Keratinocyte (primary cell): ENCODE data around the gene ACSM3. TPM values are rescaled to one million over a fixed set of nuclear protein-coding genes. Genes with fewer than 3 reads are reported as not detected.

ENCODE experiments used
- DNase-seq: peaks from one replicate; pipeline ENCODE4 v3.0.0-alpha.2; 2011; ENCODE audit warnings: low read depth, missing footprints, low spot score
- FAIRE-seq: peaks from 2 replicates; lab custom pipeline; 2011; peaks lifted over from hg19 to GRCh38; lab: Jason Lieb, UNC
- H2AFZ ChIP-seq: 2 replicates; pipeline ENCODE4 v1.6.0; 2012; ENCODE audit warnings: low read length, control low read depth, inconsistent platforms; ENCODE audit not compliant: control insufficient read depth
- H3K27ac ChIP-seq: 2 replicates; pipeline ENCODE4 v1.5.1; 2011; ENCODE audit warnings: low read length; ENCODE audit not compliant: control insufficient read depth, insufficient read depth
- H3K27me3 ChIP-seq: 3 replicates; pipeline ENCODE4 v1.6.0; 2011; ENCODE audit warnings: low read length; ENCODE audit not compliant: control insufficient read depth, insufficient read depth; ENCODE audit errors: extremely low read depth
- H3K36me3 ChIP-seq, 2 experiments: 2 replicates in 1 of 2; 3 replicates in 1 of 2; pipeline ENCODE4 v1.5.1; 2011; ENCODE audit warnings: low read length in 2 of 2, mild to moderate bottlenecking in 1 of 2; ENCODE audit not compliant: control insufficient read depth in 2 of 2, insufficient read depth in 2 of 2; ENCODE audit errors: extremely low read depth in 1 of 2
- H3K4me1 ChIP-seq: 3 replicates; pipeline ENCODE4 v1.5.1; 2011; ENCODE audit warnings: low read length; ENCODE audit not compliant: control insufficient read depth, insufficient read depth; ENCODE audit errors: extremely low read depth
- H3K4me2 ChIP-seq: 3 replicates; pipeline ENCODE4 v1.6.0; 2011; ENCODE audit warnings: low read depth, low read length; ENCODE audit not compliant: control insufficient read depth, insufficient read depth; ENCODE audit errors: extremely low read depth
- H3K4me3 ChIP-seq, 3 experiments: fragments of 200-600 bp in 1 of 3; sonication (generic) in 1 of 3; 2 replicates in 2 of 3; 3 replicates in 1 of 3; pipeline ENCODE4 v1.5.1; 2011 to 2016; ENCODE audit warnings: low read length in 3 of 3, mild to moderate bottlenecking in 3 of 3, control low read depth in 2 of 3, inconsistent platforms in 1 of 3, low read depth in 1 of 3, mixed read lengths in 1 of 3, mixed run types in 1 of 3, moderate library complexity in 1 of 3; ENCODE audit not compliant: control insufficient read depth in 2 of 3, insufficient read depth in 2 of 3; ENCODE audit errors: extremely low read depth in 1 of 3
- H3K79me2 ChIP-seq: 2 replicates; pipeline ENCODE4 v1.6.0; 2012; ENCODE audit warnings: low read length; ENCODE audit not compliant: control insufficient read depth, insufficient read depth
- H3K9ac ChIP-seq: 3 replicates; pipeline ENCODE4 v1.6.0; 2011; ENCODE audit warnings: low read length; ENCODE audit not compliant: control insufficient read depth, insufficient read depth; ENCODE audit errors: extremely low read depth
- H3K9me1 ChIP-seq: 3 replicates; pipeline ENCODE4 v1.6.0; 2011; ENCODE audit warnings: low read length; ENCODE audit not compliant: control insufficient read depth, insufficient read depth; ENCODE audit errors: extremely low read depth
- H3K9me3 ChIP-seq: 2 replicates; pipeline ENCODE4 v1.5.1; 2012; ENCODE audit warnings: low read depth, low read length; ENCODE audit not compliant: control insufficient read depth
- H4K20me1 ChIP-seq: 3 replicates; pipeline ENCODE4 v1.6.0; 2011; ENCODE audit warnings: low read length; ENCODE audit not compliant: control insufficient read depth, insufficient read depth; ENCODE audit errors: extremely low read depth
- EZH2 ChIP-seq: IDR thresholded peaks from one replicate; pipeline ENCODE4 v1.6.1; 2012; ENCODE audit warnings: inconsistent platforms, mild to moderate bottlenecking, low read length, moderate library complexity
- dilution Hi-C: fragments of 300-500 bp; cut with MboI; formaldehyde crosslinking; loops from one replicate; pipeline ENCODE4 v1.7.0; 2020; ENCODE audit warnings: low sequenced_read_pairs; ENCODE audit not compliant: extremely low pct_ligation_motif_present
- polyA plus RNA-seq, 5 experiments: library from polyadenylated mRNA; depleted of rRNA in 3 of 5; stranded (reverse) in 3 of 5; stranded (forward) in 1 of 5; unstranded in 1 of 5; fragments of >200 nt; gene quantifications; 1 replicate in 1 of 5; 2 replicates in 3 of 5; 3 replicates in 1 of 5; pipeline versions ENCODE4 v1.2.1 to v1.2.3, GENCODE V29; 2011 to 2012; ENCODE audit warnings: missing spikeins in 2 of 5, low read depth in 1 of 5, low replicate concordance in 1 of 5
- TF ChIP-seq, protein P1 (sequence below), 3 experiments: IDR thresholded peaks in 1 of 3; conservative IDR thresholded peaks in 1 of 3; optimal IDR thresholded peaks in 1 of 3; 2 replicates in 2 of 3; 3 replicates in 1 of 3; pipeline versions ENCODE3 to v1.5.1; 2011; ENCODE audit warnings: low read length in 3 of 3, mild to moderate bottlenecking in 3 of 3, moderate library complexity in 2 of 3, control low read depth in 1 of 3, inconsistent platforms in 1 of 3; ENCODE audit not compliant: insufficient read depth in 2 of 3; ENCODE audit errors: extremely low read depth in 1 of 3

Gene ACSM3
- polyA plus RNA-seq, 1 donor (not counting 4 experiments of a cell fraction or from before 2014, with no cell fraction given): 0.38 TPM

DNA sequence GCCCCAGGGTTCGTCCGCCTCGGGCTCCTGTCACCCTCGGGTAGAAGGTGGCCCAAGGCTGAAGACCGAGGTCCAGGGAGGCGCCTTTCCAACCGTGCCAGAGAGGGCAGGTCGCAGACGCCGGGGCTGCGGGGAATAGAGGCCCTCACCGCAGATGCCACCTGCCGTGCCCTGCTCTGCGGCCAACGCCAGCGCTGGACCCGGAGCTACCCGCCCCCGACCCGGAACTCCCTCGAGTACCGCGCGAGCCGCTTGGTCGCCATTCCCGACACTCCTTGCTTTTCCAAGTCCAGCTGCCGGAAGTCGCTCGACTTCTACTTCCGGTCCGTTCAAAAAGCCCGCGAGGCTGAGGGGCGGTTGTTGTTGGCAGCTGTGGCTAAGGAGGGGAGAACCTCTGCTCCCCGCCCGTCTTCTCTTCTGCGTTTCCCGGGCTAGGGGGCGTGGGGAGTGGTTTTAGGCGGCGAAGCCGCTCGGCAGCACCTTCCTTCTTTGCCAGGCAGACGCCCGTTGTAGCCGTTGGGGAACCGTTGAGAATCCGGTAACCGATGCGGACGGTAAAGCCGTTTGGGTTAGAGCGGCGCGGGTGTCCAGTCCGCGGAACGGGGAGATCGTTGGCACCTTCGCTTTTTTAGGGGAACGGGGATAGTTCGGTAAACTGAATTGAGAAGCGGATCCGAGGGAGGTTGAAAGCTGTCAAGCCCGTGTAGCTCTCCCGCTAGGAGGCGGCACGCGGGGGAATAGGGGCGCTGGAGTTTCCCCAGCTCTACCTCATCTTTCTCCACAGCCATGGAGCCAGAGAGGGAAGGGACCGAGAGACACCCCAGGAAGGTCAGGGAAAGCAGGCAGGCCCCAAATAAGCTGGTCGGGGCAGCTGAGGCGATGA is 42.6 kb downstream of the ACSM3 start, which contains the start of the genes ERI2 and REXO5:
Gene ERI2 (minus strand): TSS at position 305 of the 883 bp plus-strand sequence. CDS start 42 bp downstream, at position 263.
Gene REXO5 (plus strand): TSS at position 360 of the 883 bp plus-strand sequence. CDS start 427 bp downstream, at position 787.
- H3K4me2 ChIP-seq: peak within 1 kb of the TSS; percentile 88
- no peaks in the 10 kb centered on the region for H3K9me3 ChIP-seq
- H3K4me1 ChIP-seq: peaks cover 7% of the 10 kb centered on the region
- H4K20me1 ChIP-seq: no peaks in the 10 kb centered on the region
- DNase-seq (peak; percentile 60), FAIRE-seq (peak; percentile 13)
- H3K27me3 ChIP-seq: no peaks in the 10 kb centered on the region
- H2AFZ ChIP-seq: peak within 1 kb of the TSS; percentile 96
- peak within 1 kb of the TSS; percentile 89 for H3K27ac ChIP-seq
- peak within 1 kb of the TSS; percentile 86 to 95 (median 93) for H3K4me3 ChIP-seq
- TF ChIP-seq, protein P1, sequence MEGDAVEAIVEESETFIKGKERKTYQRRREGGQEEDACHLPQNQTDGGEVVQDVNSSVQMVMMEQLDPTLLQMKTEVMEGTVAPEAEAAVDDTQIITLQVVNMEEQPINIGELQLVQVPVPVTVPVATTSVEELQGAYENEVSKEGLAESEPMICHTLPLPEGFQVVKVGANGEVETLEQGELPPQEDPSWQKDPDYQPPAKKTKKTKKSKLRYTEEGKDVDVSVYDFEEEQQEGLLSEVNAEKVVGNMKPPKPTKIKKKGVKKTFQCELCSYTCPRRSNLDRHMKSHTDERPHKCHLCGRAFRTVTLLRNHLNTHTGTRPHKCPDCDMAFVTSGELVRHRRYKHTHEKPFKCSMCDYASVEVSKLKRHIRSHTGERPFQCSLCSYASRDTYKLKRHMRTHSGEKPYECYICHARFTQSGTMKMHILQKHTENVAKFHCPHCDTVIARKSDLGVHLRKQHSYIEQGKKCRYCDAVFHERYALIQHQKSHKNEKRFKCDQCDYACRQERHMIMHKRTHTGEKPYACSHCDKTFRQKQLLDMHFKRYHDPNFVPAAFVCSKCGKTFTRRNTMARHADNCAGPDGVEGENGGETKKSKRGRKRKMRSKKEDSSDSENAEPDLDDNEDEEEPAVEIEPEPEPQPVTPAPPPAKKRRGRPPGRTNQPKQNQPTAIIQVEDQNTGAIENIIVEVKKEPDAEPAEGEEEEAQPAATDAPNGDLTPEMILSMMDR (optimal IDR thresholded peaks at IDR 0.05 in 1 of 3, IDR thresholded peaks at IDR 0.05 in 1 of 3, conservative IDR thresholded peaks at IDR 0.05 in 1 of 3; ENCODE audit: extremely low read depth in 1 of 3, insufficient read depth in 2 of 3, low read length in 3 of 3): peak; percentile 52 to 69 (median 66)
- TF ChIP-seq EZH2: no peak
- H3K36me3 ChIP-seq: peaks cover 0 to 4% of the 10 kb centered on the region in 2 experiments
- peak within 1 kb of the TSS; percentile 89 for H3K9ac ChIP-seq
- H3K9me1 ChIP-seq: no peaks in the 10 kb centered on the region
- dilution Hi-C loops: no loop called here
- peaks cover 2% of the 10 kb centered on the region for H3K79me2 ChIP-seq

GRCh38 chr16:20807862-20808261 is 44.0 kb downstream of the ACSM3 start:
- H4K20me1 ChIP-seq: no peaks in the 10 kb centered on the region
- no peaks in the 10 kb centered on the region for H3K9me1 ChIP-seq
- H3K79me2 ChIP-seq: peaks cover 2% of the 10 kb centered on the region
- DNase-seq (no peak), FAIRE-seq (no peak)
- no peaks in the 10 kb centered on the region for H3K9me3 ChIP-seq
- H3K27me3 ChIP-seq: no peaks in the 10 kb centered on the region
- H3K4me1 ChIP-seq: peaks cover 7% of the 10 kb centered on the region
- H3K36me3 ChIP-seq: peaks cover 0 to 4% of the 10 kb centered on the region in 2 experiments
- H2AFZ ChIP-seq: no peak overlapping the region
- no peak overlapping the region for H3K27ac ChIP-seq
- H3K4me2 ChIP-seq: peak overlapping the region; percentile 88
- H3K4me3 ChIP-seq: no peak overlapping the region
- TF ChIP-seq, protein P1 (optimal IDR thresholded peaks at IDR 0.05 in 1 of 3, IDR thresholded peaks at IDR 0.05 in 1 of 3, conservative IDR thresholded peaks at IDR 0.05 in 1 of 3; ENCODE audit: extremely low read depth in 1 of 3, insufficient read depth in 2 of 3, low read length in 3 of 3): no peak
- TF ChIP-seq EZH2: no peak
- dilution Hi-C loops: no loop called here
- no peak overlapping the region for H3K9ac ChIP-seq
